GM19395 (cell line): ENCODE measurements around the gene KATNAL1.
"Not testable (repeated sequence)": the region's sequence is repeated elsewhere in the genome, so short reads cannot be mapped to it uniquely, and the experiment has no call there.

Experiments used
- ATAC-seq: cut with Tn5 transposase; IDR thresholded peaks from one replicate; pipeline ENCODE4 v1.9.1; 2021; ENCODE audit warnings: mild to moderate bottlenecking, moderate library complexity; ENCODE audit not compliant: unreplicated experiment

Gene KATNAL1

DNA sequence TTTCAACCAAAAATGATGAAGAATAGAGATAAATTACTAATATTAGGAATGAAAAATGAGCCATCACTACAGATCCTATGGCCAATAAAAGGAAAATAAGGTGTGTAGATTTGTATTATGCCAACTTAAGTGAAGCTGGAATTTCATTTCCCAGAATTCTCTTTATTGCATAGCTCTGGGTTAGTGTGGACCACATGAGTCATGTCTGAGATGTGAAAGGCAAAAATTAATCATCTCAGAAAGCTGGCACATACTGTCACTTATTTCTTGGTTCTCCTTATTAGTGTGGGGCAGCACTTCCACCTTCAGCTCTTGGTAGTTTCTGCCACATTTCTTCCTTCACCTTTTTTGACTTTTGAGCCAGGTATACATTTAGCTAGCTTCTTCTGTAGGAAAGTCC is 82.6 kb downstream of the KATNAL1 start:
- no peak for ATAC-seq

DNA sequence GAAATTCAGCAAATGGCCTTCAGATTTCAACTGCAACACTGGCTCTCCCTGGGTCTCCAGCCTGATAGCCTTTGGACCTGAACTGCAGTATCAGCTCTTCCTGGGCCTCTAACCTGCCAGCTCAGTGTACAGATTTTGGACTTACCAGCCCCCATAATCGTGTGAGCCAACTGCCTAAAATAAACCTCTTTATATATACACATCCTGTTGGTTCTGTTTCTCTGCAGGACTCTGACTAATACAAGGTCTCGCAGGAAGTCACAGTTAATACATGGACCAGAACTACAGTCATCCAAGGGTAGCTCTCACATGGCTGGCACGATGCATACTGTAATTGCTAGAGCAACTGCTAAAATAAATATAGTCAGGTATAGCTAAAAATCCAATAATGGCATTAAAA is 85.1 kb downstream of the KATNAL1 start:
- no peak for ATAC-seq

DNA sequence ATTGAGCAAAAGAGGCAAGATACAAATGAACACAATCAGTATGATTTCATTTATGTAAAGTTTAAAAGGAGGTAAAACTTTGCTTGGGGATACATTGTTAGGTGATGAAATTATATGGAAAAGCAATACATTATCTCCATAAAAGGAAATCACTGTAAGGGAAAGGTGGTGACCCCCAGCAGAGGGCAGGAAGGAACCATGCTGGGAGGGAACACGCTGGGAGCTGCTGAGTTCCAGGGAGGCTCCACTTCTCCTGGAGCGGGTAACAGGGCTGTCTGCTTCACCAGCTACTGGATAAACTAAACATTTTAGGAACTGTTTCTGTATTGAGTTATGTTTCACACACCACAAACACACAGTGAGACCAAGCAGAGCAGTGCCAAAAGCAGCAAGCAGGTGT is 91.2 kb downstream of the KATNAL1 start:
- no peak for ATAC-seq

DNA sequence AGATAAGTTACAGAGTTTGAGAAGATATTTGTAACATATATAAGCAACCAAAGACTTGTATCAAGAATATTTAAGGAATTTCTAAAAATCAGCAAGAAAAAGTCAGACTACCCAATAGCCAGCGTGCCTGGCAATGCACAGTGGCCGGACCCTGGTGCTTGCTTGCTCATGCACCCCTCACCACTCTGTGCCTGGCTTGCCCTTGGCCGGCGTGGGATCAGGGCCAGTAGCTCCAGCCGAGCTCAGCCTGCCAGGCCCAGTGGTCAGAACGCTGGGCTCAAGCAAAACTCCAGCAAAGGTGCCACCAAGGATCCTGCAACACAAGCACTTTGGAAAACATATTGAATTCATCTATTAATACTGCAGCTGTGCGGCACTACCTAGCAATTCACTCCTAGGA is 95.1 kb downstream of the KATNAL1 start:
- no peak for ATAC-seq

DNA sequence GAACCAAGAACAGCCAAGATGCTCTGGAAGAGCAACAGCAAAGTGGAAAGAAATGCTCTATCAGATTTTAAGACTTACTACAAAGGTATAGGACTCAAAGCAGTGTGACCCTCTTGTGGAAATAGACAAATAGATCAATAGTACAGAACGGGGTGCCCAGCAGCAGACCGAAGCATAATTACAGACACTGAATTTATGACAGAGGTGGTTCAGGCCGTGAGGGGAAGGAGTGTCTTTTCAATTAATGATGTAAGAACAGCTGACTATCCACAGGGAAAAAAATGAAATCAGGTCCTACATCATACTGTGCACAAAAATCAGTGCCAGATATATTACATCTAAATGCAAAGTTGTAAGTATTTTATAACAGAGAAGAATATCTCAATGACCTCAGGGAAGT is 95.6 kb downstream of the KATNAL1 start:
- no peak for ATAC-seq

DNA sequence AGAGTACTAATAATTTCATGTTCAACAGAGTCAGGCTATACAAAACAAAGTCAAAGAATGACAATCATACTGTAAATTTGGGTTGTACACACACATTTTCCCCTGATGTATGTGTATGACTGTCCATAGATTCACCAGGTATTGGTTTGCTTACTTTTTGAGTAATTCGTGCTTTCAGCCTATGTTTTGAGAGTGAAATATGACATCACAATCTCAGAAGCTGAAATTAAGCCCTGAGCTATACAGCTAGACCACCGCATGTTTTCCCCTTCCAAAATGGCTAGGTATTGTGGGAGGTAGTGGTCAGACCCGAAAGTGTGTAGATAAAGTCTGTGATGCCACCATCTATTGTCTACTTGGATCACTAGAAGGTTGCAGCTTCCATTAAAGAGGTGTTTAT is 102.8 kb downstream of the KATNAL1 start:
- no peak for ATAC-seq

DNA sequence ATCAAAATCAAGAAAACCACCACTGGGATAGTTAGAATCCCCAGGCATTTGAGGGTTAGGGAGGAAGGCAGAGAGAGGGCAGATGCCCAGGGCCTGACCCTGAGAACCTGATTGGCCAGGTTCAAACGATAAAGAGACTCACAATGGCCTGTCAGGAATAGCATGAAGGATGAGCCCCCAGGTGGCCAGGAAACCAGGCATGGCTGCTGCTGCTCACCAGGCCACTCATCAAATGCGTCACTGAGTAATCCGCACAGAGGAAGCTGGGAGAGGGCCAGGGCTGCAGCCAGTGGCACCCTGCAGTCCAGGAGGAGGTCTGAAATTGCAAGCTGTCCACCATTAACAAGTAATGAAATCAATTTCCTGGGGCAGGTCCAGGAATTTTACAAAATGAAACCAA is 111.3 kb downstream of the KATNAL1 start:
- no peak for ATAC-seq

DNA sequence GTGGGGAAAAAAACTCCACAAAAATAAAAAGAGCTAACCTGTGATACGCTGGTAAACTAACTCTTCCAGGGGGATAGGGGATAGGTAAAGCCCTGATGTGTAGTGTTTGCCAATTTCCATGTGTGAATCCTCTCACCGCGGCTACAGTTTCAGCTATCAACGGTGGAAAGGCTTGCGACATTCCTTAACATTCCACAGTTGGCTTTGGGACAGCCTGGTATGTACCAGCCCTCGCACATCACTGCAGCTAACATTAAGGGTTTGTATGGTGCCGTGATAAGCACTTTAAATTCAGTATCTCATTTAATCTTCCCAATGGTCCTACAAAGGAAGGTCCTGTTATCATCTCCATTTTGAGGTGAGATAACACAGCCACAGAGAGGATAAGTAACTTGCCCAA is 112.4 kb downstream of the KATNAL1 start:
- ATAC-seq, result no peak

DNA sequence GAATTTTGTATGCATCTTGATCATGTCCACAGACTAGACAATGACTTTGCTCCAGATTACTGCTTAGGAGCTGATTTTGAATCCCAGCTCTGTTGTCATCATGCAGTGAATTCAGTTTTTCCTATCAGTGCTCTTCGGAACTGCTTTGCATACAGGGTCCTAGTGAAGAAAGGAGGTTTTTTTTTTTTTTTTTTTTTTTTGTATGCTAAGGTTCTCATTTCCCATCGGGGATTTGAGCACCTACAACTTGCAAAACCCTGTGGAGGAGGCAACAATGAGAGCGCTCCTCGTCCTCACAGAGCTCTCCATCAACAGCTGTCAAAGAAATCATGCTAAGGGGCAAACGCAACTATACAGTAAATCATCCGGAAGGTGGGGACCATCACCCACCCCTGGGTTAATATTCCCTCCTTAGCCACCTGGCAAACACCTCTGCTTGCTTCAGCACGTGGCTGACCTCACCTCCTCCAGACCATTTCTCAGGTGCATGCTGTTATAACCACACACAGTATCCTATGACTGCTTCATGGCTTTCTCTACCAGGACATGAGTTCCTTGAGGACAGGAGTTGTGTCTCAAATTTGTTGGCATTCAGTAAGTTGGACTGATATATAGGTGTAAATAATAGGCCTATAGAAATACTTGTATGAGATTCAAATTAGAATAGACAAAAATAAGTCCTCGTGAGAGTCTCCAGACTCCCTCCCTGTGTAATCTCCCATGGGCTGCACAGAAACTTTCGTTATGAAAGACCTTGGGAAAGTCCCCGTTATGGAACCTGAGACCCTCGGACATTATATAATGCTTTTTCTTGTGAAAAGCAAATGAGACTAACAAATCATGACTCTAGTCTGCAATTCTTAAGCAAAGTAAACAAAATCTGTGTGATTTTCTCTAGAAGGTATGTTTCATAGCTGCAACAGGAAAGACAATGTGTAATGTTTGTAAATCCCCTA is 113.8 kb downstream of the KATNAL1 start:
- ATAC-seq, result no peak

DNA sequence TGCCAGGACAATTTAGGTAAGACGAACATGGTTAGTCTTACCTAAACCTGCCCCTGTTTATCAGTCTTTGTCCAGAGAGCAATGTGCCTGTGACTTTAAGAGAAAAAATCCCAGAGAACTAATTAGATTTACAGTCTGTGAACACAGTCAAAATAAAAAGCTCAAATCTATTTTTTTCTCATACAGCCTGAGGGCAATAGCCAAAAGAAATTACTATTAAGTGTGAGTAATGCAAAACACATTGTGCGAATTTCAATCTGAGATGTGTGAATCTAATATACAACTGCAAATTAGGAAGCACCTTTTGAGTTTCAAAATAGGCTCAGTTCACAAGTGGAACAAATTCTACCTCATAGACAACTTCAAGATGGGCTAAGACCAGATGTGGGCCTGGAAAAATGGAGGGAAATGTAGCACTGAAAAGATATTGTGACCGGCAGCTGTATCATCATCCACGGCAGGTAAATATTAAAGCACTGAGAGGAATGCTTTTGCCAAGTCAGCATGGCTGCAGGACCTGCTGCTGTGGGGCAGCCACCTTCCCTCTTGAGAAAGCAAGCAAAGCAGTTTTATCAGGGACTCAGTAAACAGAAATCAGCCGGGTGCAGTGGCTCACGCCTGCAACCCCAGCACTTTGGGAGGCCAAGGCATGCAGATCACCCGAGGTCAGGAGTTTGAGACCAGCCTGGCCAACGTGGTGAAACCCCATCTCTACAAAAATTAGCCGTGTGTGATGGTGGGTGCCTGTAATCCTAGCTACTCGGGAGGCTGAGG is 114.8 kb downstream of the KATNAL1 start:
- no peak for ATAC-seq

DNA sequence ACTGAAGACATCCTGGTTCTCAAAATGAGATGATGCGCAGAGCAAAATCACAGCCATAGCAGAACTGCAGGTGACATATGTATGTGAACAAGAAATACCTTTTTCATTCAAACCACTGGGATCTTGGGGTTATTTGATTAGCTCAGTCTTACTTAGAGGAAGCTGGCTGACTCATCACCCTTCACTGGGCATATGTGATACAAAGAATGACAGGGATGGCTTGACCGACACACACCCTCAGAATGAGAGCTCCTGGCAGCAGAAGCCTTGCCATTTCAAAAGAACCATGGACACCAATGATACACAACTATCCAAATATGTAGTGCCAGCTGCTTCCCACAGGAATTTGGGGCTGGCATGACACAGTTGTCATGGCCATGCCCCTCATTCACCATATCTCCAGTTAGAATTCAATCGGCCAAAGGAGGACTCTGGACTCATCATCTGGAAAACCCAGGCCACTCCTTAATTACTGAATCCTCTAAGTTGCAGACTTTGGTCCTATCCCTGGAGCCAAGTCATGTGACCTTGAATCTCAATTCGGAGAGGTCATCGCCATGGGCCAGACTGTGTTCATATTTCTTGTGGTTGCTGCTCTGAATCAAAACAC is 115.8 kb downstream of the KATNAL1 start:
- ATAC-seq, result no peak

DNA sequence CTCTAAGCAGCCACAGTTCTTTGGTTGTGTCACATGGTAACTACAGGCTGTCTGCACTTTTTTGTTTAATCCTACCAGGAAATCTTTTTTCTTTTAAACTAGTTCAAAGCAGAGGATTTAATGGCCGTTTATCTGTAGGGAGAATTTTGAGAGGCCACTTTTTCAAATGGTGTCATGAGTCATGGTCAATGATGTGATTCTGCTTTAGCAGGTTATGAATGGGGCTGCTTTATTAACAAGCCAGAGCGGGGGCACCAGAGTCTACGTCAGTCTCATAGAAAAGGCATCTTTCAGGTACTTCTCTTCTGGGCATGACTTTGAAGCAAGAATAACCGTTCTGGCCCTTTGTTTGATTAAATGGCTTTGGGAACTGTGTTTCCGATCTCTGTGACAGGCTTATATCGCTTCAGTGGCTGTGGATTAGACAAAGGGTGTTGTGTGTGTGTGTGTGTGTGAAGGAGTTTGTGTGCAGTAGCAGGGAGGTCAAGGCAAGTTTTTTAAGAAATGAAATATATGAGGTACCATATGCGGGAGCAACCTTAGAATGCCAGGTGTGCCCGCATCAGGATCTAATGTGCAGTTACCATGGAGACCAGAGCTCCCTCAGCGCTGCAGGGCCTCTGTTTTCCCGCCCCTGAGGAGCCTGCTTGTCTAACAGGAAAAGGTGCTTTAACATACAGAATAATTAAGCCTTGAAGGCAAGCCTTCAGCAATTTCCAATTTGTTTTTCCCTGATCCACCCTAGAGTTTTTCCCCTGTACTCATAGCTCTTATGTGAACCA is 120.5 kb downstream of the KATNAL1 start:
- ATAC-seq, result no peak

DNA sequence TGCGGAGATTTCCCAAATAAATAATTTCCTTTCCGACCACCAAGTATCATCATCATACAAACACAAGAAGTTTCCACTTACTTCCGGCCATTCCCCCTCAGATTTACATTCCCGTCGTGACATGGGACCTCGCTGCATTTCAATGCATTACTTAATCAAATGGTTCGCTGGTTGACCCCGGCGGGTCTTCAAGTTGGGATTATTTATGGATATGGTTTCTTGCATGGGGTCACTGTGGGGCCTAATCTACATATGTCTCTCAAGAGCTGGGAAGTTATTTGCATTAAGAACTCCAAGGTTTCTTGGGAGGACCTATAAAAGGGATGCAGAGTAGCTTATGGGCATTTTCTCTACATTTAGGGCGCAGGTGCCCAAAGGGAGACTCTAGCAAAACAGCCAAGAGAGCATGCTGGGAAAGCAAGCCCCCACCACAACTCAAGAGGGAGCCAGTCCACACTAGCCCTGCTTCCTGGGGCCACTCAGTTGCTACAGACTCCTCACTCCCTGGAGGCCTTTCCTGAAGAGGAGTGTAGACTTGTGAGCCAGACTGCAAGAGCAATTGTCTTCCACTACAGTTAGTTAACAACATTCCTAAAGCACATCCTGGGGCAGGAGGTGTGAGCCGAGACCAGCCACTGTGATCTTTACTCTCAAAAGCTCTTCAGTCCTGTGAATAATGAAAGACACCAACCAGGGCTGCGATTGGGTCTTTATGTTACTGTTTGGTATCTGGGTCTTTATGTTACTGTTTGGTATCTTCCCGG is 125.3 kb downstream of the KATNAL1 start:
- ATAC-seq, result no peak

DNA sequence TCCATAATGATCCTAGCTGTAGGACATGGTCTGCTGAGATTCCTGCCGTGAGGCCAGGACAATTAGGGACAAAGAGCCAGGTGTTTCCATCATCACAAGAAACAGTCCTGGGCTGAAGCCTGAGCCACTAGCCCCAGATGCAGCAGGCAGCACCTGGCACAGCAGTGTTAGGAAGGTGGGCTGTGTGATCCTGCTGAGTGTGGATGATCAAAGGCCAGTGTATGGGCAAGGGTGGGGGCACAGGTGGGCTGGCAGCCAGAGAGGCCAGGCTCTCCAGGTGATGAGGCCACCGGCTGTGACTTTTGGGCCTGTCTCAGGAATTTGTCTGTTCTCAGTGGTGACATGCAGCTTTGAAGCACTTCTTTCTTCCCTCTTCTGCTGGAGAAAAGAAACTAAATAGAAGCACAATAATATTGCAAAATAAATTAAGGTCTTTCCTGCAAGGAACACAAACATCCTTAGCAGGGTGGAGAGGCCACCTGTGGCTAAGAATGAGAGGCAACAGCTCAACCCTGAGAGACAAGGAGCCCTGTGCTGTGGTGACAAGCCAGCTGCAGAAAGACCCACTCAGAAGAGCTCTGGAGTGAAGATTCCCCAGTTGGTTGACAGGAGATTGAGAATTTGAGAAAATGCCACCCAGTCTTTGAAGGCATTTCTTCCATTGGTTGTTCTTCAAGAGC is 127.6 kb downstream of the KATNAL1 start:
- no peak for ATAC-seq

DNA sequence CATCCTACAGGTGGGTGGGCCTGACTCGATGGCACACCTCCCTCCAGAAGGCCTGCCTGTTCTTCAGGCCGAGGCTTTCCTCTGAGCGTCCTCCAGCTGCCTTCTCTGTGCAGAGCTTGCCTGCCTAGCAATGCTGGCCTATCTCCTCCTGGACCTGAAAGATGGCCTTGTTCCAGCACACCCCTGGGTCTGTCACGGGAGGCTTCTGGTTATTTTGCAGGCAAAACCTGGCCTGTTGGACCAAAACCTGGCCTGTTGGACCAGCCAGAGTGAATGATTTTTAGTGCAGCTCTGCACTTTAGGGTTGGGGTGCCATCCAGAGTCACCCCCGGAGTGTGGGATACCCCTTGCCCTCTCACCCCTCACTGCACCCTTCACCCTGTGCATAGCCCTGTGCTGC is 128.4 kb downstream of the KATNAL1 start:
- ATAC-seq, result no peak

DNA sequence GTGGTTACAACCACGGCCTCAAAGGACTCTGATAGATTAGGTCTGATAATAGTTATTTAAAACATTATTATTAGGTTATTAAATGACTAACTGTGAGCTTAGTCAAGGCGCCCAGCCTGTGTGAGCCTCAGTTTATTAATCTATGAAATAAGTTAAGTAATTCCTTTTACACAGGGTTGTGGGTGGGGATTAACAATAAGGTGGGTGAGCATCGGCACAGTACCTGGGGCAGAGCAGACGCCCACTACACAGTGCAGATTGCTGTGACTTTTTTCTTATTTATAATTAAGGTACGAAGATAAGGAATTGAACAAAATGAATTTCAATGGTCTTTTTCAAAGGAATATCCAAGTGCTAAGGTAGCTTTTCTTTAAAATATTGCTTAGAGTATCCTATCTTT is 132.2 kb downstream of the KATNAL1 start:
- no peak for ATAC-seq

DNA sequence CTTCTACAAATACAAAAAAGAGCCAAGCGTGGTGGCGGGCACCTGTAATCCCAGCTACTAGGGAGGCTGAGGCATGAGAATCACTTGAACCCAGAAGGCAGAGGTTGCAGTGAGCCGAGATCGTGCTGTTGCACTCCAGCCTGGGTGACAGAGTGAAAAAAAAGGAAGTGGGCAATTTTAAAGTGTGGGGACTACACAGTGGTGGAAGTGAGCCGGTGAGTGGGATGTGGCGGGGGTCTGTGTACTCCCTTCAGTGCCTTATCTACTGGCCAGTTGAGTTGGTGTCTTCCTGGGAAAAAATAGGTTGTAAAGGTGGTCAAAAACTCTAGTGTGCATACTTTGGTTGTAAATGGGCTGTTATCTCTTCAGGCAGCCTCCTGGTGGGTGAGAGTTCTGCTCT is 133.1 kb downstream of the KATNAL1 start:
- ATAC-seq, result not testable (repeated sequence)

DNA sequence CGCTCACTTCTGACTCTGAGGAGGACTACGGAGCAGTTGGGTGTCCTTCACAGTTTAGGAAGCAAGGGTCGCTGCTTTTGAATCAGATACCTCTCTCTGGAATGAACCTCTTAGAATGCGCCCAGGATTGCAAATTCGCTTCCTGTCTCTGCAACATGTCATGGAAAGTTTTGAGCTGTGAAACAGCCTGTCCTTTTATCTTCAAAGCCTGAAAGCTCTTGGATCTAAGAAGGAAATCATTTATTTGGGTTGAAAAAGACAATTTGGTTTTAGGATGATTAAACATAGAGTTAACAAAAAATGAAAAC is 134.1 kb downstream of the KATNAL1 start:
- no peak for ATAC-seq

DNA sequence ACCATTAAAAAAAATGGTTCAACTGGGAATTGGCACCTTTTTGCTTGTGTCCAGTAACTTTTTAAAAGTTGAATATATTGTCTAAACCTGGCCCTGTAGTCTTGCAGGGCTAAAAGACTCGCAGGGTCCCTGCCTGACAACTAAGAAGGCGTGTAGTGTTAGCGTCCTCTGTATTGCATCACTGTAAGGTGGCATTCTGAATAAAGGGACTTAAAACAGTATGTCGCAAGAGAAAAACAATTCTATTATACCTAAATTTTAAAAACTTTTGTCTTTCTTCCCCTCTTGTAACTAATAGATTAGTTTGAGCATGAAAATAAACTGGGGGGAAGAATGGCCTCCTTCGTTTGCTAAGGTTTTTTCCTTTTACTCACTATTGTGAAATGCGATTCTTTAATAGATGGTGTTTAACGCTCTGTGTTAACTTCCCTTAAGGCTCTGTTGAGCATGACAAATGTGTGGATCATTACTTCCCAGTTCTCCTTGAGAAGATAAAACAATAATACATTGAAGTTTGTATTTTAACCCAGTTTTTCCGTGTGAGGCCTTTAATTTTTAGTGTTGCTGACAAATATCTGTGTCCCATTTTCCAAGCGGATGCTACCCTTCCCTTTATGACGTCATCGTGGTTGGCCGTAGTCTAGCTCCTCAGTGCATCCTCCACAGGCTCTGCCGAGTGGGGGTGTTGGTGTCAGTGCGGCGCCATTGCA is 134.6 kb downstream of the KATNAL1 start:
- ATAC-seq, result no peak
